Activated naive CD8-positive, alpha-beta T cell treated with anti-CD3 and anti-CD28 coated beads for 36 hours (primary cell): ENCODE data around the gene HPGD. TPM values are rescaled to one million over a fixed set of nuclear protein-coding genes. Genes with fewer than 3 reads are reported as not detected.

Source experiments
- DNase-seq: peaks from one replicate; pipeline ENCODE4 v3.0.0; 2021
- H3K27ac Mint-ChIP-seq: one replicate; pipeline ENCODE4 v1.8.0; 2022; ENCODE audit warnings: mild to moderate bottlenecking, moderate library complexity, mixed read lengths
- H3K27me3 Mint-ChIP-seq: one replicate; pipeline ENCODE4 v1.8.0; 2022; ENCODE audit warnings: mild to moderate bottlenecking, mixed read lengths
- H3K36me3 Mint-ChIP-seq: one replicate; pipeline ENCODE4 v1.8.0; 2021; ENCODE audit warnings: mild to moderate bottlenecking, mixed read lengths
- H3K4me1 Mint-ChIP-seq: one replicate; pipeline ENCODE4 v1.8.0; 2021; ENCODE audit warnings: mixed read lengths
- H3K4me3 Mint-ChIP-seq: one replicate; pipeline ENCODE4 v1.8.0; 2022; ENCODE audit warnings: mild to moderate bottlenecking, moderate library complexity, mixed read lengths
- H3K9me3 Mint-ChIP-seq: one replicate; pipeline ENCODE4 v1.8.0; 2022; ENCODE audit warnings: mixed read lengths
- total RNA-seq, 2 experiments: library from RNA; stranded (reverse); gene quantifications; one replicate each; pipeline ENCODE4 v1.2.3, GENCODE V29; 2021

The HPGD gene
- total RNA-seq, 2 experiments from 2014 or later: 6.0 to 6.2 TPM

DNA sequence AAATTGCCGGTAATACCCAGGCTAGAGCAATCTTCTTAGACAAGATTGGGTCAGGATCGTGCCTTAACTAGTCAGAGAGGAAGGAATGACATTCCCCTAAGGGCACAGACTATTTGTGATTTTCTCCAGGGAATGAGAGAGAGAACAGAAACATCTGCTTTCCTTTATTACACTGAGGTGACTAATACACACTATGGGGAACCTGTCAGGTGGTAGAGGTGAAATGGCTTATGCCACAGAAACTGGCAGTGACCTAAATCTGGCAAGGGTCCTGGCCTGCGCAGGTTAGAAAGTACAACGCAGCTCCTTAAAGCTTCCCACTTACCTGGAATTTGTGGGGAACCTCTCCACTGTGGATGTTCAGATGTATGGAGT, 16.6 kb upstream of the HPGD start:
- Mint-ChIP-seq H3K27ac (no peak overlapping the region), H3K36me3 (no peaks in the 10 kb centered on the region), H3K27me3 (peaks cover 3% of the 10 kb centered on the region), H3K4me3 (no peak overlapping the region), H3K9me3 (no peaks in the 10 kb centered on the region), H3K4me1 (peaks cover 3% of the 10 kb centered on the region)
- DNase-seq: no peak

DNA sequence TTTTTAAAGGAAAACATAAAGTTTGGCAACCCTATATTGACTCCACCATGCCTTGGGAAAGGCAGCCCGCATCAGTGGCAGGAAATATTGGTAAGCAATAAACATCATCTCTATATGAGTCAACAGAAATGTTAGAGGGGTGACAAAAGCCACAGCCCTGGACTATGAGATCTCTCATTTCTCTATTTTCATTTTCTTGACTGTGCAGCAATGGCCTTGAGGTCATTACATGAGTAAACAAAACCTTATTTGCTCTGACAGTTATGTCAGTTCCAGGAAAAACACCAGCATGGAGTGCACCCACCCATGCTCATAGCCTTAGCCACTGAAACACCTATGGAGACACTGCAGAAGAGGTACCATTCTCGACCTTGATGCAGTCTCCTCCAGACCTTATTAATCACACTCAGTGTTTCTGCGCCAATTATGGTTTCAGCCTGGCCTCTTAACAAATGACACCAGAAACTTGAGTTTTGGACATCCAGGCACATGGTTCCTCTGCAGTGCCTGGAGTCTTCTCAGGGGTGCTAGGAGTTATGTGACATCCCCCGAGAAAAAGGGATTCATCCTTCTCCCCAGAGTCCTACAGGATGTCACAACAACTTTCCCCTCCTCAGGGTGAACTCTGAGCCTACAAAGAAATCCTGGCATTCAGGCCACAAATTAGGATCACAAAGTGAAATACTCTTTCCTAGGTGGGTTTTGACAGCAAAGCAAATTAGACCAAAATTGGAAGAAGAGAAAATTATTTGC, 16.0 kb upstream of the HPGD start:
- Mint-ChIP-seq H3K9me3 (no peaks in the 10 kb centered on the region), H3K36me3 (no peaks in the 10 kb centered on the region), H3K27me3 (peaks cover 6% of the 10 kb centered on the region), H3K27ac (no peak overlapping the region), H3K4me3 (no peak overlapping the region), H3K4me1 (peaks cover 3% of the 10 kb centered on the region)
- DNase-seq: no peak

DNA sequence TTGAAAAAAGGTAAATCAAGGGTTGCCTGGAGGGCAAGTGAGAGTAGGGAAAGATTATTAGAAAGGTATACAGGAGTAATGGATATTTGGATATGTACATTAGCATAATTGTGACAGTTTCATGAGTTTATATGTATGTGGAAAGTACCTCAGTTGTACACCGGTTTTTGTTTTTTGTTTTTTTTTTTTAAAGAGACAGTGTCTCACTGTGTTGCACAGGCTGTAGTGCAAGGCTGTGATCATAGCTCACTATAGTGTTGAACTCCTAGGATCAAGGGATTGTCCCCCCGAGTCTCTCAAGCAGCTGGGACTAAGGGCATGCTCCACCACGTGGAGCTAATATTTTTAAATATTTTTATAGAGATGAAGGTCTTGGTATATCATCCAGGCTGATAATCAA, 15.3 kb upstream of the HPGD start:
- H3K27ac Mint-ChIP-seq: no peak overlapping the region

DNA sequence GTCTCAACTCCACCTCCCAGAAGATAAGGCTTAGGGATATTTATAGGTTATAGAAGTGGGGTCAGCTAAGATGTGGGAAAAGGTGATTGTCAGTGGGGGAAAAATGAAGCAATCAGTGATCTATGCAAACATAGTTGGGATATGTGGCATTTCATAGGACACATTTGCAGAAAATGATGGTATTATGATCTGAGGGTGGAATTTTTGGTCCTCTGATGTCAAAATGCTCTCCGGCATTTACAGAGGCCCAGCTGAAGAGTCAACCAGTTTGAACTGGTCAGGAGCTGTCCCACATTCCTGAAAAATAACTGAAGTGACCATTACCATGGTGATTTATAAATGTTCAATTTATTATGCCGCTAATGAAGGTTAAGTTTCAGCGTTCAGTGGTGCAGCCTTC, 12.2 kb upstream of the HPGD start:
- no peaks in the 10 kb centered on the region for H3K9me3 Mint-ChIP-seq
- no peak for DNase-seq
- no peaks in the 10 kb centered on the region for H3K36me3 Mint-ChIP-seq
- peaks cover 3% of the 10 kb centered on the region for H3K4me1 Mint-ChIP-seq
- peaks cover 6% of the 10 kb centered on the region for H3K27me3 Mint-ChIP-seq
- no peak overlapping the region for H3K27ac Mint-ChIP-seq
- no peak overlapping the region for H3K4me3 Mint-ChIP-seq

More for the DNA sequence above, 15.3 kb upstream of the HPGD start:
- H3K27me3 Mint-ChIP-seq: peaks cover 6% of the 10 kb centered on the region
- no peaks in the 10 kb centered on the region for H3K9me3 Mint-ChIP-seq
- H3K4me1 Mint-ChIP-seq: peaks cover 3% of the 10 kb centered on the region
- no peak overlapping the region for H3K4me3 Mint-ChIP-seq
- no peak for DNase-seq
- no peaks in the 10 kb centered on the region for H3K36me3 Mint-ChIP-seq

DNA sequence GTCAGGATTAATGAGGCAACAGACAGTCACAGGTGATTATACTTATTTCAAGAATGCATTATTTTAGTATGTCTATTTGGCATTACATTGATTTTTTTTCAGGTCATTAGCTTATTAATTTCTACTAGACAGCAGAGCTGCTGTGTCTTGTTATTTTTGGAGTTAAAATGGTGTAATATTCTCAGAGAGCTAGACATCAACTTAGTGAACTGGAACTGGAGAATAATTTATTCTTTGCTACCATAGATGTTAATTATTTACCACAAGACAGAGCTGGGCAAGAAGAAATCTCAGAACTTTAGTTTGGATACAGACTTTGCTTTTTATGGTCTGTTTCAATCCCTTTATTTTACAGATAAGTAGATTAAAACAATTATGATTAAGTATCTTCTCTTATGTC, 10.2 kb upstream of the HPGD start:
- Mint-ChIP-seq H3K9me3 (no peaks in the 10 kb centered on the region), H3K4me1 (no peaks in the 10 kb centered on the region), H3K36me3 (no peaks in the 10 kb centered on the region), H3K27me3 (peaks cover 6% of the 10 kb centered on the region), H3K4me3 (no peak overlapping the region), H3K27ac (no peak overlapping the region)
- DNase-seq: no peak

- Mint-ChIP-seq H3K36me3 (no peaks in the 10 kb centered on the region), H3K27me3 (peaks cover 6% of the 10 kb centered on the region), H3K4me3 (no peak overlapping the region), H3K4me1 (no peaks in the 10 kb centered on the region), H3K27ac (no peak overlapping the region), H3K9me3 (no peaks in the 10 kb centered on the region)
- no peak for DNase-seq
Measured at GRCh38 chr4:174531486-174531885, 9.2 kb upstream of the HPGD start.

DNA sequence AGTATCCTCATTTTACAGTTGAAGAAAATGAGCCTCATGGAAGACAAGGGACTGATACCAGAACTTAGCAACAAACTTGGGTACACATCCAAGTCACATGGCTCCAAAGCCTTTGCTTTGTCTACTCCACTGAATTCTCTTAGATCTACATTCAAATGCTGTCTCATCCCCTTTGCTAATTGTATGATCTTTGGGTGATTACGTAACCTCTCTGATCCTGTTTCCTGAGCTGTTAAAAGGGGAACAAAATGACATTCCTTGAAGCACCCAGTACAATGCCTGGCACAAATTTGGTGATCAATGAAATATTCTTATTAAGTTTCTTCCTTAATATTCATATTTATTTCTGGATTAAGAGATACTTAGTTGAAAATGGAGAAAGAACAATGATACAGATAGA, 5.9 kb upstream of the HPGD start:
- DNase-seq: no peak
- H3K4me1 Mint-ChIP-seq: peaks cover 10% of the 10 kb centered on the region
- H3K4me3 Mint-ChIP-seq: no peak overlapping the region
- no peak overlapping the region for H3K27ac Mint-ChIP-seq
- H3K36me3 Mint-ChIP-seq: no peaks in the 10 kb centered on the region
- H3K27me3 Mint-ChIP-seq: peaks cover 21% of the 10 kb centered on the region
- no peaks in the 10 kb centered on the region for H3K9me3 Mint-ChIP-seq

GRCh38 chr4:174526731-174527130, 4.4 kb upstream of the HPGD start:
- Mint-ChIP-seq H3K4me1 (peaks cover 16% of the 10 kb centered on the region), H3K27me3 (peaks cover 28% of the 10 kb centered on the region), H3K27ac (no peak overlapping the region), H3K36me3 (no peaks in the 10 kb centered on the region), H3K4me3 (no peak overlapping the region), H3K9me3 (no peaks in the 10 kb centered on the region)
- no peak for DNase-seq

DNA sequence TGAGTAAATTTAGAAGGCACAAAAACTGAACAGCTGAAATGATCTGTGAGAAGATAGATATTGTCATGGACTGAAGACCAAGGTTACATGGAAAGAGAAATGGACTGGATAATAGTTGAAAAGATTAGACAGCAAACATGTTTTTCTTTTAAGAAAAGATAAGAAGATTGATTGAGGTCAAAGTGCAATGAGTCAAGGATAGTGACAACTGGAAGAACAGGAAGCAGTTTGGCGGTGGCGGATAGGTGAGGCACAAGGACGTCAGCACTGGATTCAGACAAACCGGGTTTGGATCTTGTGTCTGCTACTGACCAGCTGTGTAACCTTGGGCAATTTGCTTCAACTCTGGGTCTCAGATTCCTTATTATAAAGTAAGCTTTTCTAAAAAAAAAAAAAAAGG, 2.0 kb upstream of the HPGD start:
- H3K27me3 Mint-ChIP-seq: peaks cover 28% of the 10 kb centered on the region
- no peak overlapping the region for H3K4me3 Mint-ChIP-seq
- no peak for DNase-seq
- peak overlapping the region; percentile 21 for H3K27ac Mint-ChIP-seq
- peaks cover 18% of the 10 kb centered on the region for H3K4me1 Mint-ChIP-seq
- peaks cover 2% of the 10 kb centered on the region for H3K36me3 Mint-ChIP-seq
- no peaks in the 10 kb centered on the region for H3K9me3 Mint-ChIP-seq

DNA sequence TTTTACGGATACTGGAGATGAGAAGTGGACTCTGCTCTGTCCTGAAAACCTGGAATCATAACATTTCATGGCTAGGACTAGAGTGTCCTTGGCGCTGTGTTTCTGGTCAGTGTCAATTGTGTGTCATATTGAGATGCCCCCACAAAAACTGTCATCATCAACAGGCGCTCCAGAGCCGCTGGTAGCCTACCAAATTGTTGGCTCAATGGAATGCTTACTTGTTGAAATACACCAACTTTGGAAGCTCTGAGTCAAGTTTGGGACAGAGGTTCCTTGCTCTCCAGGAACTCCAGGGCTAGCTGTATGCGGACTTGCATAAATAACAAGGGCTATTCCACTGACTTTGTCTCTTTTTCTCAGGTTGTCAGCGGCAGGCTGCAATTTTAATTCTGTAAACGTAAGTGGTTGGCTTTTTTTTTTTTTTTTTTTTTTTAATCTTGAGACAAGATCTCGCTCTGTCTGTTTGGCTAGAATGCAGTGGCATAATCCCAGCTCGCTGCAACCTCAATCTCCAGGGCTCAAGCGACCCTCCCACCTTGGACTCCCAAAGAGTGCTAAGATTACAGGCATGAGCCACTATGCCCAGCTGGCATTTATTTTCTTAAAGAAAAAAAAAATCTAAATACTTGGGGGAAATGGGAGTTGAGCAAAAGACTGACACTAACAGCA, 871 bp upstream of the HPGD start:
- peaks cover 28% of the 10 kb centered on the region for H3K27me3 Mint-ChIP-seq
- DNase-seq: no peak
- peaks cover 2% of the 10 kb centered on the region for H3K36me3 Mint-ChIP-seq
- H3K27ac Mint-ChIP-seq: peak overlapping the region; percentile 65
- H3K9me3 Mint-ChIP-seq: no peaks in the 10 kb centered on the region
- H3K4me3 Mint-ChIP-seq: peak overlapping the region; percentile 86
- peaks cover 18% of the 10 kb centered on the region for H3K4me1 Mint-ChIP-seq

GRCh38 chr4:174521800-174522182, 497 bp downstream of the HPGD start:
- DNase-seq: peak; percentile 20
- Mint-ChIP-seq H3K27ac (peak overlapping the region; percentile 74), H3K27me3 (peaks cover 28% of the 10 kb centered on the region), H3K4me3 (peak overlapping the region; percentile 86), H3K9me3 (no peaks in the 10 kb centered on the region), H3K4me1 (peaks cover 18% of the 10 kb centered on the region), H3K36me3 (peaks cover 2% of the 10 kb centered on the region)

- no peak for DNase-seq
- Mint-ChIP-seq H3K4me1 (peaks cover 18% of the 10 kb centered on the region), H3K9me3 (no peaks in the 10 kb centered on the region), H3K27me3 (peaks cover 28% of the 10 kb centered on the region), H3K4me3 (no peak overlapping the region), H3K36me3 (peaks cover 2% of the 10 kb centered on the region), H3K27ac (no peak overlapping the region)
Measured at GRCh38 chr4:174520660-174521059, 1.6 kb downstream of the HPGD start.

- Mint-ChIP-seq H3K27me3 (peaks cover 3% of the 10 kb centered on the region), H3K9me3 (no peaks in the 10 kb centered on the region), H3K27ac (no peak overlapping the region), H3K4me1 (peaks cover 9% of the 10 kb centered on the region), H3K4me3 (no peak overlapping the region), H3K36me3 (peaks cover 4% of the 10 kb centered on the region)
- no peak for DNase-seq
Measured at GRCh38 chr4:174517502-174518445, 4.5 kb downstream of the HPGD start.

- no peak overlapping the region for H3K4me3 Mint-ChIP-seq
- no peak for DNase-seq
- peaks cover 5% of the 10 kb centered on the region for H3K4me1 Mint-ChIP-seq
- no peaks in the 10 kb centered on the region for H3K27me3 Mint-ChIP-seq
- no peaks in the 10 kb centered on the region for H3K9me3 Mint-ChIP-seq
- H3K27ac Mint-ChIP-seq: no peak overlapping the region
- peaks cover 4% of the 10 kb centered on the region for H3K36me3 Mint-ChIP-seq
Measured at GRCh38 chr4:174516794-174517193, 5.5 kb downstream of the HPGD start.

DNA sequence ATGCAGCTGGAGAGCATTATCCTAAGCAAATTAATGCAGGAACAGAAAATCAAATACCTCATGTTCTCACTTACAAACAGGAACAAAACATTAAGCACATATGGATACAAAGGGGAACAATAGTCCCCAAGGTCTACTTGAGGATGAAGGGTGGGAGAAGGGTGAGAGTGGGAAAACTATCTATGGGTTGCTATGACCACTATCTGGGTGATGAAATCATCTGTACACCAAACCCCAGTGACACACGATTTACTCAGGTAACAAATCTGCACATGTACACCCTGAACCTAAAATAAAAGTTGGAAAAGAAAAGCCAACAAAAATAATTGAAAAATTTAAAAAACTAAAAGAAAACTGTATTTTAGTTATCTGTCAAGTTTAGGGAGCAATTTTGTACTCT, 5.9 kb downstream of the HPGD start:
- no peak overlapping the region for H3K4me3 Mint-ChIP-seq
- H3K27me3 Mint-ChIP-seq: no peaks in the 10 kb centered on the region
- H3K4me1 Mint-ChIP-seq: peaks cover 3% of the 10 kb centered on the region
- no peak overlapping the region for H3K27ac Mint-ChIP-seq
- no peaks in the 10 kb centered on the region for H3K9me3 Mint-ChIP-seq
- H3K36me3 Mint-ChIP-seq: peaks cover 4% of the 10 kb centered on the region
- DNase-seq: no peak
